HG02571 (cell line): Measurements from ENCODE around the gene SRGAP2B.
"Not testable (repeated sequence)": the region's sequence is repeated elsewhere in the genome, so short reads cannot be mapped to it uniquely, and the experiment has no call there.

Experiments used
- ATAC-seq: cut with Tn5 transposase; IDR thresholded peaks from one replicate; pipeline ENCODE4 v1.9.1; 2021; ENCODE audit warnings: mild to moderate bottlenecking, moderate library complexity; ENCODE audit not compliant: unreplicated experiment

Gene SRGAP2B

GRCh38 chr1:145095284-145096057 is at the start of gene SRGAP2B, which contains the start of gene FAM72D:
Gene SRGAP2B (minus strand): TSS chr1:145095328. CDS start chr1:145092901, 2,427 bp downstream.
Gene FAM72D (plus strand): TSS chr1:145095974. CDS start chr1:145096848, 874 bp downstream.
- peak; percentile 81 for ATAC-seq

- not testable (repeated sequence) for ATAC-seq
Observed at GRCh38 chr1:145144264-145144913, 49.3 kb upstream of the SRGAP2B start.

GRCh38 chr1:145140549-145140948 is 45.4 kb upstream of the SRGAP2B start:
- not testable (repeated sequence) for ATAC-seq

GRCh38 chr1:145134476-145134875 is 39.3 kb upstream of the SRGAP2B start:
- ATAC-seq = not testable (repeated sequence)

GRCh38 chr1:145128697-145129469 is 33.8 kb upstream of the SRGAP2B start:
- ATAC-seq = not testable (repeated sequence)

GRCh38 chr1:145127144-145127543 is 32.0 kb upstream of the SRGAP2B start:
- not testable (repeated sequence) for ATAC-seq

- not testable (repeated sequence) for ATAC-seq
Observed at GRCh38 chr1:145125112-145125511, 30.0 kb upstream of the SRGAP2B start.

GRCh38 chr1:145123992-145124641 is 29.0 kb upstream of the SRGAP2B start:
- not testable (repeated sequence) for ATAC-seq

GRCh38 chr1:145123062-145123395 is 27.9 kb upstream of the SRGAP2B start:
- ATAC-seq = not testable (repeated sequence)

- not testable (repeated sequence) for ATAC-seq
Observed at GRCh38 chr1:145122344-145123061, 27.4 kb upstream of the SRGAP2B start.

GRCh38 chr1:145119842-145120241 is 24.7 kb upstream of the SRGAP2B start:
- not testable (repeated sequence) for ATAC-seq

GRCh38 chr1:145115587-145116493 is 20.7 kb upstream of the SRGAP2B start:
- ATAC-seq = not testable (repeated sequence)

- not testable (repeated sequence) for ATAC-seq
Observed at GRCh38 chr1:145114560-145115057, 19.5 kb upstream of the SRGAP2B start.

GRCh38 chr1:145112703-145113102 is 17.6 kb upstream of the SRGAP2B start:
- not testable (repeated sequence) for ATAC-seq

GRCh38 chr1:145111674-145112073 is 16.5 kb upstream of the SRGAP2B start:
- ATAC-seq = not testable (repeated sequence)

GRCh38 chr1:145103294-145103693 is 8.2 kb upstream of the SRGAP2B start:
- not testable (repeated sequence) for ATAC-seq

- ATAC-seq = not testable (repeated sequence)
Observed at GRCh38 chr1:145101725-145102124, 6.6 kb upstream of the SRGAP2B start.

- ATAC-seq = peak; percentile 6
Observed at GRCh38 chr1:145094655-145095211, 395 bp downstream of the SRGAP2B start.
